Pulmonary artery endothelial cell (primary cell): ENCODE results near the gene ARL4A. TPM values are rescaled to one million over a fixed set of nuclear protein-coding genes. Genes with fewer than 3 reads are reported as not detected.
"Not testable (repeated sequence)": the region's sequence is repeated elsewhere in the genome, so short reads cannot be mapped to it uniquely, and the experiment has no call there.

Experiments
- DNase-seq: peaks from one replicate; pipeline ENCODE4 v3.0.0-alpha.2; 2011; ENCODE audit warnings: low read depth, low spot score
- total RNA-seq: library from RNA; depleted of rRNA; stranded (reverse); fragments of >200 nt; gene quantifications from 2 replicates; pipeline ENCODE4 v1.2.3, GENCODE V29; 2014

Gene ARL4A
- 44.0 and 44.6 TPM in 2 replicates for total RNA-seq

DNA sequence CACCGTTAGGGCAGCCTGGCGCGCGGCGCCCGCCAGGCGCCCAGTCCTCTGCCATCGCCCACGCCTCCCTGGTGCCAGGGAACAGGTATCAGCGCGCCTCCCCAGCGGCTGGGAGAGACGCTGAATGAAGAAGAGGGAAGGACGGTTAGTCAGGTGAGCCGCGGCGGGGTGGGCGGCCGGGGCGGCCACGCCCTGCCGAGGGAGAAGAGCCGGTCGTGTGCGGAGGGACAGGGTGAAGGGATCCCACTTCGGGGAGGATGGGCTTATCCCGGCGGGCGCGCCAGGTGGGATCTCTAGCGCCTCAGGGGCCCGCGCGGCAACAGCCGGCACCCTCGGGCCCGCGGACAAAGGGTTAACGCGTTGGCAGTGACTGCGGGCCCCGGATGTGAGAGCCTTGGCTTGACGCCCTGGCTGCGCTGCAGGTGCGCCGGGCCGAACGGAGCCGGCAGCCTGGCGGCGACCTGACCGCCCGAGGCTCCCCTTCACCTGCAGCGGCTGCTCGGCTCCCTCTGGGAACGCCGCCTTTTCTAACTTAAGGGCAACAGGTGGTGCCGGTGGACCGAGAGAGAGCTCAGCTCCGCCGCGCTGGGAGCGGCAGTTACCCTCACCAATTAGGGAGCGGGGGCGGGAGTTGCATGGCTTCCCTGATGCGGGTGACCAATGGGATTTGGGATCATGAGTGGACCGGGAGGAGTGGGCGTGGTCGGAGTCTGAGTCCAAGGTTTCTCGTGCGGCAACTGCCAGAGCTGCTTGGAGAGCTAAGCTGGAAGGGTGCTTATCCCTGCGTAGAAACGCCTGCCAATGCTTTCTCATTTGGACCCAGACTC is at the start of gene ARL4A:
TSS of gene ARL4A (plus strand) at position 743 of the 827 bp plus-strand sequence. CDS start 622 bp downstream, outside the sequence.
- peak; percentile 97 for DNase-seq

- DNase-seq: no peak
These were observed 49.4 kb upstream of the ARL4A start for GRCh38 chr7:12637819-12638592.

GRCh38 chr7:12638851-12639456 is 48.5 kb upstream of the ARL4A start:
- no peak for DNase-seq

DNA sequence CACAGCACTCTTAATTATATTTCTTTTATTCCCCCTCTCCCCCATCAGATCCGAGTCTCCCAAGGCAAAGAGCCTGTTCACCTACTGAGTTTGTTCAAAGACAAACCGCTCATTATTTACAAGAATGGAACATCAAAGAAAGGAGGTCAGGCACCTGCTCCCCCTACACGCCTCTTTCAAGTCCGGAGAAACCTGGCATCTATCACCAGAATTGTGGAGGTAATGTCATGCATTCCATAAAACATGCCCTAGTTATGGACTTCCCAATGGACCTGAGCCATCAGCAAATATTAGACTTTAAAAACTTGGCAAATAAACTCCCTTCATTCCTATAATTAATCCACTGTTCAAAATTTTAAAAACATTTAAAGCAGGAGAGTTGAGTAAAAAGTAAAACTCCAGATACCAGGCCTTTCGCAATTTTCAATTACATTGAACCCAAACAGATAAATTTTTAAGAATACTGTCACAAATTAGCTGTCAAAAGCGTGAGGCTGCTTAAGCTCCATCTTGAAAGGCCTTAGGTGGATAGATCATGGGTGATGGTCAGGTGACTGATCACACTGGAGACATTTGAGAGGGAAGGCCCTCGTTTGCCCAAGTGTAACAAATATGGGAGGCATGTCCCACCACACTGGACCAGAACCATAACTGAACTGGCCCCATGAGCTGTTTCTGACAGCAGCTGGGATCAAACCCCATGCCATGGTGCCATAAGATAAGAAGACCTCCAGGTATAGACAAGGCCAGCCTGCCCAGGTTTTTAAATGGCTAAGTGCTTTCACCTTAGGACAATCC is 46.9 kb upstream of the ARL4A start:
- DNase-seq: no peak

DNA sequence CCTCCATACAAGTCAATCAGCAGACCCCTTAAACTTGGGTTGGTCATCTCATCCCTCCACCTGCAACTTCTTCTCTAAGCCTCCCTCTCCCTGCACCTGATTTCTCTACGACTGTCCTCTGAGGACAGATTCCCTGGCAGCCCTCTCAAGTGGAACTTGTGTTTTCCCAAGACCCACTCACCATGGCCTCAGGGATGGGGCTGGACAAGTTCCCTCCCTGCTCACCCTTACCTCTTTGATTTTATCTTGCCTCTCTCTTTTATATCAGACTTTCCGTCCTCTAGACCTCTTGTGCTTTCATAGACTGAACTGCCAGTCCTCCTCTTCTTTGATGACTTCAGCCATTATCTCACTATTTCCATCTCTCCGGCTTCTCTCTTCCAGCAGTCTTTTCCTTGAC is 46.2 kb upstream of the ARL4A start:
- no peak for DNase-seq

DNA sequence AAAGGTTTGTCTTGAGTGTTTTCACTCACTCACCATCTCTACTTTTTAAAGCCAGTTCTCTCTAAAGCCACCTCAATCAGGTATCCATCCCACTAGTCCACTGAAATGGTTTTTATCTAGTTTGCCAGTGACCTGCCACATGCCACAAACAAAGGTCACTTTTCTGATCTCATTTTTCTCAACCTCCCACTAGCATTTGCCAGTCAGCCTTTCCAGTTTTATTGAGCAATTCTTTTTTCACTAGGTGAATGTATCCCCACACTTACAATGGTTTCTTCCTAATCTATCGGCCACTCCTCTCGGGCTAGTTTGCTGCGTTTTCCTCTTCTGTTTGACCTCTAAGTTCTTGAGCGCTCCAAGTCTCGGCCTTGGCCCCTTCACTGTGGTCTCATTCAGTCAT is 44.9 kb upstream of the ARL4A start:
- DNase-seq: no peak

DNA sequence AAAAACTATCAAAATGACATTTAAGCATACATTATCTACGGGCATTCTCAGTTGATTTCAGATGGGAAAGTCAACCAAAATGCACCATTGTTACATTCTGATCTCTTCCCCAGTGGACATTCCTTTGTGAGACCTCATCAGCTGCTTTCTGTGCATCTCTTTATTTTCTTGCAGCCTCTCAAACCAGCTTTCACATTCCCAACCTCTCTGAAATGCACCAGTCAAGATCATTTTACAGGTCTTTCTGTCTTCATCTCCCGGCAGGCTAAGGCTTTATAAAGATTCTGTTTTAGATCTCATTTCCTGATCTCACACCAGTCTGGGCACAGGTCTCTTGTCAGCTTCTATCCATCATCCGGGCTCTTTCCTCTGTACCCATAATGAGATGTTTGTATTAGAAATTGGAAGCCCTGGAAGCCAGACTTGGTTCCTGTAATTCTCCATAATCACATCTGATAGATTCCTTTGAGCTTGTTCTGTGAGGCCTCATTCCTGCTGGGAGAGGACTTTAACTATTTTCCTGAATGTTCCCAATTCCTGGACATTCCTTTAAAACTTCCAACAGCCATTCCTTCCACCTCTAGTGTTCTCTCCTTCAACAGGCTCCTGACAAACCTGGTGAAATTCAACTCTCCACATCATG is 44.3 kb upstream of the ARL4A start:
- DNase-seq: no peak

DNA sequence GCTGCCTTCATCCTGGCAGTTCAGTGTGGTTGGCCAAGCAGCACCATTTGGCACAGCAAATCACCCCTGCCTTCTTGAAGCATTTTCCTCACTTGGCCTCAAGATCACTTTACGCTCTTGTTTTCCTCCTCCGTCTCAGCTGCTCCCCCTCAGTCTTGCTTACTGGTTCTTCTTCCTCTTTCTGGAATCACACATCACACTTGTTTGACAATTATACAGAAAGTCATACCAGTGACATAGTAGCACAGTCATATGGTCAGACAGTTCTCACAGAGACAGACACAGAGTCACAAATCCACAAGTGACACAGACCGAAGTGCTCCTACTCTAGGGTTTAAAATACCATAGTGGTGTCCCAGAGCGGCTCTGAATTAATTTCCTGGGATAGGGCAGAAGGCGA is 43.8 kb upstream of the ARL4A start:
- no peak for DNase-seq

- not testable (repeated sequence) for DNase-seq
These were observed 42.2 kb upstream of the ARL4A start for GRCh38 chr7:12645212-12645611.

GRCh38 chr7:12646139-12646538 is 41.3 kb upstream of the ARL4A start:
- DNase-seq: no peak

GRCh38 chr7:12647364-12648219 is 39.8 kb upstream of the ARL4A start:
- no peak for DNase-seq

DNA sequence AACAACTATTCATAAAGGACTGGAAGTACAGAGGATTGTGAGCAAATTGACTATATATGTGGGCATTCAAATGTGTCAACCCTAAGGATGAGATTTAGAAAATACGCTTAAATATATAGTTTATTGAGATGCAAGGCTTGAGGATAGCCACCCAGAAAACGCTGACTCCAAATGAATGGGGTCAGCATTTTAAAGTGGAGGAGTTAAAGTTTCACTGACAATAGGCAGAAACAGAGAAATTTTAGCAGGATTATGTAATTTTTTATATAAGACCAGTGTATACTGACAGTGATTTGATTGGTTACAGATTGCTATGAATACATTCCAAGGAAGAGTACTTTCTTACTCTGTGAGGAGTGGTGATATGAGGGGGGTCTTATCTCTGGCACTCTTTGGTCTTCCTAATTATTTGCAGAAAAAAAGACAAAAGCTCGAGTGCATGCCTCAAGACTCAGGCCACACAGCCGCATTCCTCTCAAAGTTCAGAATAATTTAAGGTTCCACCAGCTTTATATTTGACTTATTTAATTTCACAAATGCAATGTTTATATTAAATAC is 38.6 kb upstream of the ARL4A start:
- no peak for DNase-seq

DNA sequence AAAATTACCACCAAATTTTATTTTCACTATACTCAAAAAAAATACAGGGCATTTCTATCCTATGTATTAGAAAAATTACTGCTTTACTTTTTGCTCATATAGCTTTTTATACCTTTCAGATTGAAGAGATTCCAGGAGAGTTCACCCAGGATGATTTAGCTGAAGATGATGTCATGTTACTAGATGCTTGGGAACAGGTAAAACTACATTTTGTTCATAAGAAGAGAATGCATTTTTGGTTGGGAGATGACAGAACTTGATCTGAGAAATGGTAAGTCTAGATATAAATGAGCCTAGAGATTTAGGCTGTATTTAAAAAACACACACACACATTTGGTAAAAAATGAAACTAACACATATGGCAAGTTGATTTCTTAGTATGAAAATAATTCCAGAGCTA is 38.1 kb upstream of the ARL4A start:
- no peak for DNase-seq

- no peak for DNase-seq
These were observed 37.4 kb upstream of the ARL4A start for GRCh38 chr7:12650080-12650479.

GRCh38 chr7:12653110-12653509 is 34.3 kb upstream of the ARL4A start:
- no peak for DNase-seq

DNA sequence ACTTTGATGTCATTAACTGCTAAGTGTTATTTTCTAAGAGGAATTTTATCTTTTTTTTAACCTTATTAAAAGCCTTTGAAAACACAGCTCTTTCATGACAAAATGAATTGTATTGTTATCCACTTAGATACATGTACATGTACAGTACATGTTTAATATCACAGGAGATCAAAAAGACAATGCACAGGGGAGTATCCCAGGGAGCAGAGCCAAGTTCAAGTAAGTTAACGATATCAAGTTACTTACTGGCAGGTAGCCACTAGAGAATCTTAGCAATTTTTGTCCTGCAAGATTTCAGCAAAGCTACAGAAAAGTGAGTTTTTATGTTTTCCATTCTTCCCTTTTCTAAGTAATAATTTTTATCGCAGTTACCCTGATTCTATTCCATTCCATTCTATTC is 33.9 kb upstream of the ARL4A start:
- no peak for DNase-seq

- no peak for DNase-seq
These were observed 32.3 kb upstream of the ARL4A start for GRCh38 chr7:12655161-12655560.

DNA sequence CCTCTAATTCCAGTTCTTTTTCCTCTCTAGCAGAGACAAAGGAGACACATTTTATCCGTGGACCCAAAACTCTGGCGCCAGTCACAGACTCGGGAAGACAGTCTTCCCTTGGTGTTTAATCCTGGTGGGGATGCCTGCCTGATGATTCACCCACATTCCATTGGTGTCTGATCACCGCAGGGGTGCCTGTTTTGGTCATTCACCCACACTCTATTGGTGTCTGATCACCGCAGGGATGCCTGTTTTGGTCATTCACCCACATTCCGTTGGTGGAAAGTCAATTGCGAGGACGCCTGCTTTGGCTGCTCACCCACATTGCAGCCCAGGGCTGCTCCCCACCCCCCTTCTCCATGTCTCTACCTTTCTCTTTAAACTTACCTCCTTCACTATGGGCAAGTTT is 27.0 kb upstream of the ARL4A start:
- DNase-seq: not testable (repeated sequence)

GRCh38 chr7:12660986-12661385 is 26.4 kb upstream of the ARL4A start:
- not testable (repeated sequence) for DNase-seq

DNA sequence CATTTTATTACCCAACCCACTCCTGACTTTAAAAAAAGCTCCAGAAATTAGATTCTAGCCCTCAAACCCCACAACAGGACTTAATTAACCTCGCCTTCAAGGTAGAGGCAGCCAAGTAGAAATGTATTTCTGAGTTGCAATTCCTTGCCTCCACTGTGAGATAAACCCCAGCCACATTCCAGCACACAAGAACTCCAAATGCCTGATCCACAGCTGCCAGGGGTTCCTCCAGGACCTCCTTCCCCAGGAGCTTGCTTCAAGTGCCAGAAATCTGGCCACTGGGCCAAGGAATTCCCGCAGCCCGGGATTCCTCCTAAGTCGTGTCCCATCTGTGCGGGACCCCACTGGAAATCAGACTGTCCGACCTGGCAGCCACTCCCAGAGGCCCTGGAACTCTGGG is 25.9 kb upstream of the ARL4A start:
- no peak for DNase-seq
